GM12864 (cell line): ENCODE data around the gene WWP2.

Source experiments
- DNase-seq: peaks from one replicate; pipeline ENCODE4 v3.0.0-alpha.2; 2011; ENCODE audit warnings: low read depth
- H3K4me3 ChIP-seq: 2 replicates; pipeline ENCODE4 v1.5.1; 2011; ENCODE audit warnings: mild to moderate bottlenecking, low read depth, low read length, control low read depth
- TF ChIP-seq, protein P1 (sequence below): IDR thresholded peaks from 2 replicates; pipeline ENCODE4 v1.5.1; 2011; ENCODE audit warnings: low read depth, mild to moderate bottlenecking, moderate library complexity, low read length, control low read depth, inconsistent platforms; ENCODE audit errors: missing control alignments

Gene WWP2

DNA sequence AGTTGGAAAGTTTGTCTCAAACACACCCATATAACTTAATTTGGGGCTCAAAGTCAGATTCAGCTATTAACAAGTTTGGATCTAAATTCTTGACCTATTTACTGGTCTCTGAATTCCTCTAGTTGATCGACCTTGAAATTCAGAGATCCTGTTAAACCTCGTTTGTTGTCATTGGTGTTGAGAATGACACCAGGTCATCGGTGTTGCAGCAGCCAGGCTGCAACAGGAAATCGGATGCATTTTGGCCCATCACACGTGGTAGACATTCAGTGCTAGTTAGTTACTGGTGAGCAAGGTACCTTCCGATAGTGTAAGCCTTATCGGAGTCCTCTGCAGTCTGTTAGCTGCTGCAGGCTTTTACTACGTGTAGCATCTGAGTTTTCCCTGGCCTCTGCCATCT is 82.3 kb downstream of the WWP2 start:
- TF ChIP-seq, protein P1, sequence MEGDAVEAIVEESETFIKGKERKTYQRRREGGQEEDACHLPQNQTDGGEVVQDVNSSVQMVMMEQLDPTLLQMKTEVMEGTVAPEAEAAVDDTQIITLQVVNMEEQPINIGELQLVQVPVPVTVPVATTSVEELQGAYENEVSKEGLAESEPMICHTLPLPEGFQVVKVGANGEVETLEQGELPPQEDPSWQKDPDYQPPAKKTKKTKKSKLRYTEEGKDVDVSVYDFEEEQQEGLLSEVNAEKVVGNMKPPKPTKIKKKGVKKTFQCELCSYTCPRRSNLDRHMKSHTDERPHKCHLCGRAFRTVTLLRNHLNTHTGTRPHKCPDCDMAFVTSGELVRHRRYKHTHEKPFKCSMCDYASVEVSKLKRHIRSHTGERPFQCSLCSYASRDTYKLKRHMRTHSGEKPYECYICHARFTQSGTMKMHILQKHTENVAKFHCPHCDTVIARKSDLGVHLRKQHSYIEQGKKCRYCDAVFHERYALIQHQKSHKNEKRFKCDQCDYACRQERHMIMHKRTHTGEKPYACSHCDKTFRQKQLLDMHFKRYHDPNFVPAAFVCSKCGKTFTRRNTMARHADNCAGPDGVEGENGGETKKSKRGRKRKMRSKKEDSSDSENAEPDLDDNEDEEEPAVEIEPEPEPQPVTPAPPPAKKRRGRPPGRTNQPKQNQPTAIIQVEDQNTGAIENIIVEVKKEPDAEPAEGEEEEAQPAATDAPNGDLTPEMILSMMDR, result no peak
- H3K4me3 ChIP-seq, result no peak overlapping the region
- DNase-seq, result no peak

DNA sequence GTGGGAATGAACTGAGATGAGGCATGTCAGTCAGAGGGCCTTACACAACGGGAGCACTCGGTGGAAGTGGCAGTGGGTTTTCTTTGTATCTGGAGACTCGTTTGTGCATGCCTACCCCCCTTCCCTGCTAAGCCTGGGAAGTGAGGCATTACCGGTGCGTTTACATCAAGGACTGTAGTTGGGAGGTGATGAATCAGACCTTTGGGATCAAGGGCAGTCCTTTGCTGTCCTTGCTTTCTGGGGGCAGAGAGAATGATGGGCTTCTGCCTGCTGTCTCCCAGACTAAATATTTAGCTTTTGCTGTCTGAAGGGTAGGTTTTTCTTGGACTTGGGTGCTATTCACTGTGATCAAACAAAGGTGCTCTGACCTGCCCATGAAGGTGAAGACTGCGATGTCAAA is 83.0 kb downstream of the WWP2 start:
- H3K4me3 ChIP-seq, result no peak overlapping the region
- TF ChIP-seq, protein P1, result no peak
- DNase-seq, result no peak

DNA sequence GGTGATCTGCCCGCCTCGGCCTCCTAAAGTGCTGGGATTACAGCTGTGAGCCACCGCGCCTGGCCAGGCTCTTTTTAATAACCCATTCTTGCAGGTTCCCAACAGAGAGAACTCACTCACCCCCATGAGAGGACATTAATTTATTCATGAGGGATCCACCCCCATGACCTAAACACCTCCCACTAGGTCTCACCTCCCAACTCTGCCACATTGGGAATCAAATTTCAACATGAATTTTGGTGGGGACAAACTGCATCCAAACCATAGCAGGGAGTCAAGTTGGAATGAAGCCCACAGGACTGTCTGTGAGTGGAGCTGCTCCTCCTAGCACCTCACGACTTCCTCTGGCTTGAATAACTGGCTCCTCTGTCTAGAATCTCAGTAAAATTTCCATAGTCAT is 85.5 kb downstream of the WWP2 start:
- H3K4me3 ChIP-seq, result no peak overlapping the region
- no peak for DNase-seq
- TF ChIP-seq, protein P1, result no peak

DNA sequence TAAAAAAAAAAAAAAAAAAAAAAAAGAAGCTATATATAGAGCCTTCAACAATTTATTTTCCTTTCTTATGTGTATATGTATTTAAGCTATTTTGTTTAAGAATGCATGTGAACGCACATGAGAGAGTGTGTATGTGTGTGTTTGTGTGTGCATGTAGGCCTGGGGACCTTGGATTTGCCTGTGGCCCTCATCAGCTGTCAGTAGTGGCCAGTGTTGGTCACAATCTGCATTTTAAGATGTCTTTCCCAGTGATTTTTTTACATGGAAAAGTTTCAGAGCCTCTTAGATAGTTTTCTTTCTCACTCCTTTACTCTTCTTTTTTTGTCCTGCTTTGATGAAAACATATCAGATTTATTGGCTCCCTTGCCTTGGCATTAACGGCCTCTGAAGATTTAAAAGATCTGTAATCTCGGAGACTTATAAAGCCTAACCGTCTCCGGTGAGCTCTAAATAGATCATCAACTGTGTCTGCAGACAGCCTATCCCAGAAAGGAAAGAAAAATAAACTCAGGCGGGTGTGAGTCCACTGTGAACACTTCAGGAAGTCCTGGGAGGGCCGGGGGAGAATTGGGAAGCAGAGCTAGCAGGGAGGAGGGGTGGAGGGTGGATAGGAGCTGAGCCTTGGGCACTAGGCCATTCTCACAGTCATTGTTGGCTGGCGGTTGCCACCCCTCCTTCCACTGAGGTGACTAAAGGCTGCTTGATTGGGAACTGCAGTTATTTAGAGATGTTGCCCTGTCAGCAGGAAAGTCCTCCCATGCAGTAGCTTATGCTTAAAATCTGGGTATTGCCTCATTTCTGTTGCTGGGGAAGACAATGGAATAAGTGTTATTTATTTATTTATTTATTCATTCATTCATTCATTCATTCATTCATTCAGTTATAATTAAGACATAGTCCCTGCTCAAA is 86.8 kb downstream of the WWP2 start:
- DNase-seq, result no peak
- TF ChIP-seq, protein P1, result no peak

GRCh38 chr16:69851491-69852240 is 89.5 kb downstream of the WWP2 start:
- no peak for DNase-seq
- no peak overlapping the region for H3K4me3 ChIP-seq
- TF ChIP-seq, protein P1, result no peak

More for the DNA sequence above, 86.8 kb downstream of the WWP2 start:
- H3K4me3 ChIP-seq, result no peak overlapping the region

DNA sequence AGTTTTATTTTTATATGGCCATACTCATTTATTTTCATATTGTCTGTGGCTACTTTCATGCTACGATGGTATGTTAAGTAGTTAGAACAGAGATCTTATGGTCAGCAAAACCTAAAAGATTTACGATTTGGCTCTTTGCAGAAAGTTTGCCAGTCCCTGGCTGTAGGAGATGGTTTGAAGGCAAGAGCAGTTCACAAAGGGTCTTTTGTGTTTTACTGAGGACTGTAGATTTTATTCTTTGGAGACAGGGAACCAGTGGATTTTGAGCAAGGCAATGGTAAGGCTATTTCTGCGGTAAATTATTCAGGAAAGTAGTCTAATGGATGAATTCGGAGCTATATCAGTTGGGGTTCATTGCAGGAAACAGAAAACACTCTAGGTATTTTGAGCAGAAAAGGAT is 90.7 kb downstream of the WWP2 start:
- no peak for DNase-seq
- H3K4me3 ChIP-seq, result no peak overlapping the region
- TF ChIP-seq, protein P1, result no peak
